ENCODE measurements around the gene KRTAP5-3. TPM values are rescaled to one million over a fixed set of nuclear protein-coding genes. Genes with fewer than 3 reads are reported as not detected.

KRTAP5-3 gene
- total and polyA plus RNA-seq, 2 donors (not counting 3 experiments of a cell fraction or from before 2014, with no cell fraction given), result not detected

GRCh38 chr11:1604181-1604580 lies 4.1 kb downstream of the KRTAP5-3 start:
- Histone ChIP-seq H2AFZ (ENCODE audit: low read depth, low read length) (no peak overlapping the region), H4K20me1 (replicated peaks; ENCODE audit: control insufficient read depth, extremely low read depth, insufficient read depth, low read length) (no peaks in the 10 kb centered on the region), H3K4me3 (replicated peaks in 1 of 3; ENCODE audit: insufficient read depth in 1 of 3, low read depth in 1 of 3, low read length in 3 of 3) (no peak overlapping the region), H3K9me1 (replicated peaks; ENCODE audit: control insufficient read depth, extremely low read depth, insufficient read depth, low read length) (no peaks in the 10 kb centered on the region), H3K9me3 (replicated peaks; ENCODE audit: control insufficient read depth, insufficient read depth, low read length) (no peaks in the 10 kb centered on the region), H3K4me2 (ENCODE audit: insufficient read depth, low read length) (no peak overlapping the region), H3K4me1 (ENCODE audit: control insufficient read depth, extremely low read depth, insufficient read depth, low read length) (no peaks in the 10 kb centered on the region), H3K36me3 (ENCODE audit: control insufficient read depth in 2 of 2, extremely low read depth in 1 of 2, insufficient read depth in 2 of 2, low read length in 2 of 2) (no peaks in the 10 kb centered on the region), H3K9ac (replicated peaks; ENCODE audit: extremely low read depth, insufficient read depth, low read length) (no peak overlapping the region), H3K27ac (ENCODE audit: insufficient read depth, low read depth, low read length) (no peak overlapping the region), H3K79me2 (ENCODE audit: control insufficient read depth, insufficient read depth, low read length) (no peaks in the 10 kb centered on the region), H3K27me3 (ENCODE audit: control insufficient read depth in 2 of 2, insufficient read depth in 2 of 2, low read length in 2 of 2) (peaks cover 0 to 2% of the 10 kb centered on the region in 2 experiments)
- no peak for FAIRE-seq
- dilution Hi-C loops (cut with MboI; ENCODE audit: extremely low pct_ligation_motif_present, low sequenced_read_pairs), result no loop called here
- CTCF ChIA-PET, result no interaction called here
- TF ChIP-seq POLR2AphosphoS5 (IDR thresholded peaks at IDR 0.05; ENCODE audit: insufficient read depth, low read depth, low read length), result no peak
- no peak for TF ChIP-seq EZH2 (IDR thresholded peaks at IDR 0.05; ENCODE audit: borderline replicate concordance, low read depth, low read length, severe bottlenecking)
- no peak for TF ChIP-seq CTCF (IDR thresholded peaks at IDR 0.05; ENCODE audit: extremely low read depth in 1 of 2, insufficient read depth in 1 of 2, low read depth in 1 of 2, low read length in 2 of 2)
- no peak for TF ChIP-seq JUN (IDR thresholded peaks at IDR 0.05; ENCODE audit: borderline replicate concordance, insufficient read depth, insufficient read length, low read depth)
- no peak for TF ChIP-seq MYC (IDR thresholded peaks at IDR 0.05; ENCODE audit: low read depth, low read length)
- TF ChIP-seq GATA2 (IDR thresholded peaks at IDR 0.05; ENCODE audit: insufficient read depth, insufficient read length, low read depth, low read length), result no peak
- TF ChIP-seq POLR2A (IDR thresholded peaks at IDR 0.05; ENCODE audit: low read depth, low read length), result no peak
- TF ChIP-seq FOS (IDR thresholded peaks at IDR 0.05; ENCODE audit: borderline replicate concordance, insufficient read depth, low read length), result no peak
- no peak for TF ChIP-seq MAX (IDR thresholded peaks at IDR 0.05; ENCODE audit: insufficient read depth, insufficient read length)
- POLR2A ChIA-PET, result no interaction called here
- intact Hi-C loops (cut with micrococcal nuclease), result no loop called here
- BruUV-seq (replicated peaks), result no TSS peak
- no peak for DNase-seq (ENCODE audit: low read depth, low spot score)
